Uterus (tissue), 4 donors: ENCODE results near the gene KATNIP. TPM values are rescaled to one million over a fixed set of nuclear protein-coding genes. Genes with fewer than 3 reads are reported as not detected.

ENCODE experiments used
- DNase-seq, 2 donors: peaks; one replicate each; pipeline ENCODE4 v3.0.0-alpha.2; 2019 to 2020
- H3K27ac ChIP-seq, 2 donors: fragments of 200-600 bp; sonication (generic); 1 replicate in 1 of 2; 2 replicates in 1 of 2; pipeline ENCODE4 v1.5.1; 2016 to 2018
- H3K27me3 ChIP-seq, 2 donors: fragments of 200-600 bp; sonication (generic); one replicate each; pipeline ENCODE4 v1.5.1; 2018 to 2019; ENCODE audit warnings: control low read depth in 1 of 2
- H3K36me3 ChIP-seq, 2 donors: fragments of 200-600 bp; sonication (generic); one replicate each; pipeline ENCODE4 v1.5.1; 2019; ENCODE audit warnings: control low read depth in 1 of 2
- H3K4me1 ChIP-seq, 2 donors: fragments of 200-600 bp; sonication (generic); one replicate each; pipeline ENCODE4 v1.5.1; 2018 to 2019; ENCODE audit warnings: control low read depth in 1 of 2
- H3K4me3 ChIP-seq, 2 donors: fragments of 200-600 bp; sonication (generic); 1 replicate in 1 of 2; 2 replicates in 1 of 2; pipeline ENCODE4 v1.5.1; 2018 to 2019; ENCODE audit warnings: mild to moderate bottlenecking in 1 of 2
- H3K9me3 ChIP-seq, 2 donors: fragments of 200-600 bp; sonication (generic); one replicate each; pipeline ENCODE4 v1.5.1; 2019; ENCODE audit warnings: control low read depth in 1 of 2
- POLR2A ChIP-seq, 2 donors: fragments of 450-650 bp; IDR thresholded peaks; one replicate each; pipeline ENCODE4 v1.6.1; 2016; ENCODE audit warnings: antibody characterized with exemption in 2 of 2, mild to moderate bottlenecking in 1 of 2, moderate library complexity in 1 of 2
- intact Hi-C: fragments of 100-400 bp; cut with DNase I; formaldehyde crosslinking; loops from one replicate; pipeline ENCODE4 v1.15.1; 2023; ENCODE audit warnings: low total_unique reads
- total RNA-seq, 4 donors: library from RNA; depleted of rRNA in 3 of 4; stranded (reverse); fragments of >200 nt in 3 of 4; gene quantifications; one replicate each; pipeline versions ENCODE4 v1.1.0 to v1.2.4, GENCODE V29; 2014 to 2023
- TF ChIP-seq, protein P1 (sequence below), 4 experiments: fragments of 200-600 bp in 2 of 4; fragments of 450-650 bp in 2 of 4; sonication (generic) in 2 of 4; IDR thresholded peaks; one replicate each; pipeline ENCODE4 v1.5.1; 2016 to 2019; ENCODE audit warnings: antibody characterized with exemption in 4 of 4, mild to moderate bottlenecking in 2 of 4, moderate library complexity in 1 of 4
- donor health status: DM: yes; HTN: yes; CAD: no.

The KATNIP gene
- total RNA-seq, 4 donors from 2014 or later, result 12.1 to 42.6 (median 23.7) TPM

DNA sequence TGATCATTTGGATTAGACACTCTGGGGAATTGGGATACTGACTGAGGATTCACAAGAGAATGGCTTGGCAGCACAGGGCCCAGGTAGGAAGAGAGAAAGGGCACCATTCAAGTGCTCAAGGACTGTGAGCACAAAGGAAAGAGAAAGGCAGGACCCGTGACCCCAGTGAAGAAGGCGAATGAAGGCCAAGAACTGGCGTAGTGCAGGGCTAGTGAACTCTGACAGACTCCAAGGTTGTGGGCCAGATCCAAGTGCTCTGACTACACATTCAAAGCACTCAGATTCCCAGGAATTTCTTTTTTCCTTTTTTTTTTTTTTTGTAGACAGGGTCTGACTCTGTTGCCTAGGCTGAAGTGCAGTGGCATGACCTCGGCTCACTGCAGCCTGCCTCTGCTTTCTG lies 5.3 kb upstream of the KATNIP start:
- no peak overlapping the region for H3K27ac ChIP-seq
- DNase-seq, result no peak
- H3K4me3 ChIP-seq, result no peak overlapping the region
- TF ChIP-seq POLR2A (IDR thresholded peaks at IDR 0.05), result no peak
- TF ChIP-seq, protein P1, sequence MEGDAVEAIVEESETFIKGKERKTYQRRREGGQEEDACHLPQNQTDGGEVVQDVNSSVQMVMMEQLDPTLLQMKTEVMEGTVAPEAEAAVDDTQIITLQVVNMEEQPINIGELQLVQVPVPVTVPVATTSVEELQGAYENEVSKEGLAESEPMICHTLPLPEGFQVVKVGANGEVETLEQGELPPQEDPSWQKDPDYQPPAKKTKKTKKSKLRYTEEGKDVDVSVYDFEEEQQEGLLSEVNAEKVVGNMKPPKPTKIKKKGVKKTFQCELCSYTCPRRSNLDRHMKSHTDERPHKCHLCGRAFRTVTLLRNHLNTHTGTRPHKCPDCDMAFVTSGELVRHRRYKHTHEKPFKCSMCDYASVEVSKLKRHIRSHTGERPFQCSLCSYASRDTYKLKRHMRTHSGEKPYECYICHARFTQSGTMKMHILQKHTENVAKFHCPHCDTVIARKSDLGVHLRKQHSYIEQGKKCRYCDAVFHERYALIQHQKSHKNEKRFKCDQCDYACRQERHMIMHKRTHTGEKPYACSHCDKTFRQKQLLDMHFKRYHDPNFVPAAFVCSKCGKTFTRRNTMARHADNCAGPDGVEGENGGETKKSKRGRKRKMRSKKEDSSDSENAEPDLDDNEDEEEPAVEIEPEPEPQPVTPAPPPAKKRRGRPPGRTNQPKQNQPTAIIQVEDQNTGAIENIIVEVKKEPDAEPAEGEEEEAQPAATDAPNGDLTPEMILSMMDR (IDR thresholded peaks at IDR 0.05), result no peak
- H3K4me1 ChIP-seq, result peaks cover 3 to 18% of the 10 kb centered on the region in 2 donors
- H3K27me3 ChIP-seq, result no peaks in the 10 kb centered on the region
- intact Hi-C loops, result no loop called here
- H3K36me3 ChIP-seq, result no peaks in the 10 kb centered on the region
- no peaks in the 10 kb centered on the region for H3K9me3 ChIP-seq

DNA sequence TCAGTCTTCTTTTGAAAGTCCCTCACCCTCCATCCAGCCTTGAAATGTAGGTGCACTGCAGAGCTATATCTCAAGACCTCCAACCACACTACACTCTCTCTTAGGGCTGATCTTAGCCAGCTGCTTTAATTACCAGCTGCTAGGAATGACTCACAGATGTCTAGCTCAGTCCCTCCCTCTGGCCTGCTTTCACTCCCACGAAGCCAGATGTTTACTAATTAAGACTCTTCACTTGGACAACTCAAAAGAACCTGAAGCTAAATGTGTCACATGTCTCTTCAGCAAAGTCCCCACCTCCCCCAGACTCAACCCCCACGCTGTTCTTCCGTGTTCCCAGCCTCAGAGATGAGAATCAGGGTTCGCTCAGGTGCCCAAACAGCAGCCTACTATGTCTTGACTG lies 2.8 kb upstream of the KATNIP start:
- peak overlapping the region; percentile 50 for H3K27ac ChIP-seq
- H3K4me3 ChIP-seq, result no peak overlapping the region
- no peaks in the 10 kb centered on the region for H3K9me3 ChIP-seq
- no peak for TF ChIP-seq POLR2A (IDR thresholded peaks at IDR 0.05)
- TF ChIP-seq, protein P1 (IDR thresholded peaks at IDR 0.05), result no peak
- peak; percentile 34 to 54 for DNase-seq
- intact Hi-C loops, result no loop called here
- no peaks in the 10 kb centered on the region for H3K36me3 ChIP-seq
- no peaks in the 10 kb centered on the region for H3K27me3 ChIP-seq
- peaks cover 3 to 18% of the 10 kb centered on the region in 2 donors for H3K4me1 ChIP-seq

DNA sequence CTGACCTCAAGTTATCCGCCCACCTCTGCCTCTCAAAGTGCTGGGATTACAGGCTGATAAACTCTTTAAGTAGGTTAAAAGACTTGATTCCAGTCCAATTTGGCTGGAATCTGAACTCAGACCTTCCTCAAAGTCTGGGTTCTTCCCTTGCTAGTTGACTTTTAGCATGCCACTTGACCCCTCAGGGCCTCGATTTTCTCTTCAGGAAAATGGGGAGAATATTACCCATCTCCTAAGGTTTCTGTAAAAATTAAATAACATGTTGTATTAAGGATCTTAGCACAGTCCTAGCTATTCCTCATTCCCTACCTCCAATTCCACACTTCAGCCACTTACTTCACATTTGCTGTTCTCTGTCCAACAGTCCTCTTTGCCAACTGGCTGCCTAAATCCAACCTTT lies 2.1 kb upstream of the KATNIP start:
- Histone ChIP-seq H3K4me3 (no peak overlapping the region), H3K27ac (peak overlapping the region; percentile 50), H3K27me3 (no peaks in the 10 kb centered on the region), H3K9me3 (no peaks in the 10 kb centered on the region), H3K4me1 (peaks cover 3 to 18% of the 10 kb centered on the region in 2 donors), H3K36me3 (no peaks in the 10 kb centered on the region)
- TF ChIP-seq, protein P1 (IDR thresholded peaks at IDR 0.05), result no peak
- TF ChIP-seq POLR2A (IDR thresholded peaks at IDR 0.05), result no peak
- no peak for DNase-seq
- intact Hi-C loops, result no loop called here

DNA sequence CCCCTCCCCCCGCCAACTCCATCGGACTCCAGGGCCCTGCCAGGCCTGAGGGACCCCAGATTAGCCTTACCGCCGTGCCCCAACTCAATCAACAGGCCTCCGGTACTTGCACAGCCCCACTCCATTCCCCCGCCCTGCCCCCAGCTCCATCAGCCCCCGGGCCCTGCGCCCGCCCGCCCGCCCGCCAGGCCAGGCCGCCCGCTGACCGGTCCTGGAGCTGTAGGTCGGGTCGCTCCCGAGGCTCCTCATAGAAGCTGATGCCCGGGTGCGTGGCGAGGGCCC lies 539 bp upstream of the KATNIP start:
- TF ChIP-seq, protein P1 (IDR thresholded peaks at IDR 0.05), result no peak
- TF ChIP-seq POLR2A (IDR thresholded peaks at IDR 0.05), result no peak
- peak overlapping the region; percentile 71 to 74 for H3K4me3 ChIP-seq
- intact Hi-C loops, result no loop called here
- no peaks in the 10 kb centered on the region for H3K36me3 ChIP-seq
- H3K4me1 ChIP-seq, result peaks cover 3 to 18% of the 10 kb centered on the region in 2 donors
- H3K27ac ChIP-seq, result peak overlapping the region; percentile 76
- no peaks in the 10 kb centered on the region for H3K9me3 ChIP-seq
- no peak for DNase-seq
- H3K27me3 ChIP-seq, result no peaks in the 10 kb centered on the region

DNA sequence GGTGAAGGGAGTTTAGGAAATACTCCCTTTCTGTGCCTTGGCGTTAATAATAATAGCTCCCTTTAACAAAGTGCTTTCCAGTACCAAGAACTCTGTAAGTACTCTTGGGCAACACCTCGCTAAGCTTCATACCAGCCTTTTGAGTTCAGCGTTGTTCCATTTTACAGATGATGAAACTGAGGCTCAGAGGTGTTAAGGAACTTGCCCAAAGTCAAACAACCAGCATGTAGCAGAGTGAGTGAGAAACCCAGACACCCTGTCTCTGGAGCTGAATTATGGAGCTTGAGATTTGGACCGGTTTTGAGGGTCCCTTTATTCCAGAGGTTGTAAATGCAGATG lies 607 bp downstream of the KATNIP start:
- H3K27me3 ChIP-seq, result no peaks in the 10 kb centered on the region
- no peaks in the 10 kb centered on the region for H3K9me3 ChIP-seq
- intact Hi-C loops, result no loop called here
- peak overlapping the region; percentile 71 to 74 for H3K4me3 ChIP-seq
- peaks cover 3 to 18% of the 10 kb centered on the region in 2 donors for H3K4me1 ChIP-seq
- H3K27ac ChIP-seq, result peak overlapping the region; percentile 71 to 83
- DNase-seq, result no peak
- H3K36me3 ChIP-seq, result no peaks in the 10 kb centered on the region
- TF ChIP-seq POLR2A (IDR thresholded peaks at IDR 0.05), result no peak
- TF ChIP-seq, protein P1 (IDR thresholded peaks at IDR 0.05), result no peak
